H9 (cell line): ENCODE results near the gene AK9. TPM values are rescaled to one million over a fixed set of nuclear protein-coding genes. Genes with fewer than 3 reads are reported as not detected.

ENCODE experiments used
- DNase-seq: peaks from one replicate; pipeline ENCODE4 v3.0.0-alpha.2; 2017
- H2AFZ ChIP-seq: one replicate; pipeline ENCODE4 v1.6.1; 2013; ENCODE audit warnings: mild to moderate bottlenecking, low read length, control low read depth, moderate library complexity
- H2AK5ac ChIP-seq: 2 replicates; pipeline ENCODE4 v1.6.1; 2013; ENCODE audit warnings: low read length, control low read depth, mixed read lengths; ENCODE audit not compliant: insufficient read length
- H2BK120ac ChIP-seq: one replicate; pipeline ENCODE4 v1.6.1; 2013; ENCODE audit warnings: low read depth, mild to moderate bottlenecking, low read length, control low read depth, inconsistent platforms; ENCODE audit not compliant: poor library complexity, severe bottlenecking
- H2BK12ac ChIP-seq: 2 replicates; pipeline ENCODE4 v1.6.1; 2013; ENCODE audit warnings: low read length, control low read depth, mixed read lengths, low read depth; ENCODE audit not compliant: insufficient read length
- H2BK15ac ChIP-seq: 2 replicates; pipeline ENCODE4 v1.6.1; 2013; ENCODE audit warnings: low read depth, low read length, control low read depth
- H2BK20ac ChIP-seq: one replicate; pipeline ENCODE4 v1.6.1; 2013; ENCODE audit warnings: low read depth, mild to moderate bottlenecking, low read length, control low read depth, inconsistent platforms; ENCODE audit not compliant: poor library complexity, severe bottlenecking
- H2BK5ac ChIP-seq: 2 replicates; pipeline ENCODE4 v1.6.1; 2013; ENCODE audit warnings: low read length, control low read depth, mixed read lengths; ENCODE audit not compliant: insufficient read length
- H3K14ac ChIP-seq: 2 replicates; pipeline ENCODE4 v1.6.1; 2013; ENCODE audit warnings: low read length, control low read depth; ENCODE audit not compliant: insufficient read depth
- H3K18ac ChIP-seq: 2 replicates; pipeline ENCODE4 v1.6.1; 2013; ENCODE audit warnings: low read depth, mild to moderate bottlenecking, mixed read lengths, low read length, control low read depth; ENCODE audit not compliant: insufficient read length
- H3K23ac ChIP-seq: 2 replicates; pipeline ENCODE4 v1.6.1; 2013; ENCODE audit warnings: low read length, control low read depth, mixed read lengths, low read depth; ENCODE audit not compliant: insufficient read length
- H3K23me2 ChIP-seq: 2 replicates; pipeline ENCODE4 v1.6.1; 2013; ENCODE audit warnings: low read depth, mild to moderate bottlenecking, mixed read lengths, low read length, control low read depth; ENCODE audit not compliant: insufficient read length, poor library complexity, severe bottlenecking
- H3K27ac ChIP-seq: 2 replicates; pipeline ENCODE4 v1.5.1; 2013; ENCODE audit warnings: low read length, control low read depth, mixed read lengths, low read depth; ENCODE audit not compliant: insufficient read length
- H3K27me3 ChIP-seq: 2 replicates; pipeline ENCODE4 v1.6.1; 2013; ENCODE audit warnings: low read length, control low read depth, inconsistent platforms; ENCODE audit not compliant: insufficient read depth
- H3K4ac ChIP-seq: 2 replicates; pipeline ENCODE4 v1.6.1; 2013; ENCODE audit warnings: low read depth, mild to moderate bottlenecking, control low read depth, inconsistent platforms, low read length, moderate library complexity
- H3K4me1 ChIP-seq: 2 replicates; pipeline ENCODE4 v1.6.1; 2013; ENCODE audit warnings: low read length, control low read depth, inconsistent platforms; ENCODE audit not compliant: insufficient read depth
- H3K4me2 ChIP-seq: 2 replicates; pipeline ENCODE4 v1.6.1; 2013; ENCODE audit warnings: low read length, control low read depth, mixed read lengths; ENCODE audit not compliant: insufficient read length, insufficient read depth
- H3K56ac ChIP-seq: 2 replicates; pipeline ENCODE4 v1.6.1; 2013; ENCODE audit warnings: low read depth, mild to moderate bottlenecking, mixed read lengths, low read length, control low read depth; ENCODE audit not compliant: insufficient read length
- H3K79me1 ChIP-seq: 2 replicates; pipeline ENCODE4 v1.6.1; 2013; ENCODE audit warnings: low read depth, mild to moderate bottlenecking, moderate library complexity, low read length, control low read depth, inconsistent platforms; ENCODE audit not compliant: insufficient read depth, poor library complexity, severe bottlenecking
- H3K79me2 ChIP-seq: 2 replicates; pipeline ENCODE4 v1.6.1; 2013; ENCODE audit warnings: low read length, control low read depth, inconsistent platforms; ENCODE audit not compliant: insufficient read depth
- H3K9ac ChIP-seq: 2 replicates; pipeline ENCODE4 v1.6.1; 2013; ENCODE audit warnings: low read length, control low read depth, mixed read lengths; ENCODE audit not compliant: insufficient read length; ENCODE audit errors: extremely low read depth
- H3K9me3 ChIP-seq: one replicate; pipeline ENCODE4 v1.6.1; 2013; ENCODE audit warnings: low read depth, low read length, inconsistent platforms; ENCODE audit not compliant: control insufficient read depth
- H3T11ph ChIP-seq: one replicate; pipeline ENCODE4 v1.6.1; 2013; ENCODE audit warnings: mild to moderate bottlenecking, low read length, control low read depth, inconsistent platforms
- H4K20me1 ChIP-seq: one replicate; pipeline ENCODE4 v1.6.1; 2013; ENCODE audit not compliant: control insufficient read depth, insufficient read length, insufficient read depth
- H4K5ac ChIP-seq: 2 replicates; pipeline ENCODE4 v1.6.1; 2013; ENCODE audit warnings: low read depth, mild to moderate bottlenecking, mixed read lengths, low read length, control low read depth; ENCODE audit not compliant: insufficient read length
- H4K8ac ChIP-seq: replicated peaks from 2 replicates; pipeline ENCODE4 v1.6.1; 2013; ENCODE audit warnings: low read length, control low read depth, mixed read lengths, low read depth; ENCODE audit not compliant: insufficient read length
- H4K91ac ChIP-seq: 2 replicates; pipeline ENCODE4 v1.6.1; 2013; ENCODE audit warnings: low read depth, mild to moderate bottlenecking, moderate library complexity, mixed read lengths, low read length, control low read depth; ENCODE audit not compliant: insufficient read length
- H3K27ac Mint-ChIP-seq, 3 experiments: 2 replicates in 2 of 3; 3 replicates in 1 of 3; pipeline ENCODE4 v1.8.0; 2020 to 2021; ENCODE audit warnings: mixed read lengths in 3 of 3, mild to moderate bottlenecking in 1 of 3, moderate library complexity in 1 of 3
- H3K27me3 Mint-ChIP-seq: 2 replicates; pipeline ENCODE4 v1.8.0; 2021; ENCODE audit warnings: low read depth, mild to moderate bottlenecking, moderate library complexity, mixed read lengths
- H3K36me3 Mint-ChIP-seq, 3 experiments: 2 replicates in 2 of 3; 3 replicates in 1 of 3; pipeline ENCODE4 v1.8.0; 2020 to 2021; ENCODE audit warnings: low read depth in 3 of 3, mixed read lengths in 3 of 3; ENCODE audit not compliant: insufficient read depth in 1 of 3
- H3K4me1 Mint-ChIP-seq, 2 experiments: 2 replicates each; pipeline ENCODE4 v1.8.0; 2020; ENCODE audit warnings: mixed read lengths in 2 of 2
- H3K4me3 Mint-ChIP-seq, 2 experiments: 2 replicates in 1 of 2; 3 replicates in 1 of 2; pipeline ENCODE4 v1.8.0; 2020 to 2021; ENCODE audit warnings: mild to moderate bottlenecking in 2 of 2, mixed read lengths in 2 of 2, moderate library complexity in 1 of 2
- H3K9me3 Mint-ChIP-seq, 2 experiments: 2 replicates in 1 of 2; 3 replicates in 1 of 2; pipeline ENCODE4 v1.8.0; 2020; ENCODE audit warnings: mild to moderate bottlenecking in 2 of 2, mixed read lengths in 2 of 2, moderate library complexity in 1 of 2
- WGBS: extraction: QIAGEN DNeasy Blood & Tissue Kit; methylation state at CpG from one replicate; pipeline ENCODE4 v1.1.7; 2013; ENCODE audit warnings: missing lambda C conversion rate, low lambda C conversion rate, mixed read lengths; ENCODE audit not compliant: insufficient read length; ENCODE audit errors: extremely low coverage; 5-methylcytosine and 5-hydroxymethylcytosine counted together
- total RNA-seq: library from RNA; stranded (reverse); gene quantifications from 2 replicates; pipeline ENCODE4 v1.2.1, GENCODE V29; 2021
- TF ChIP-seq, protein P1 (sequence below): fragments of 200-600 bp; sonication (generic); conservative IDR thresholded peaks from 3 replicates; pipeline ENCODE4 v1.8.0; 2021; ENCODE audit warnings: antibody characterized with exemption, mild to moderate bottlenecking

Gene AK9
- total RNA-seq, 1 experiment from 2014 or later, result 2.3 TPM

DNA sequence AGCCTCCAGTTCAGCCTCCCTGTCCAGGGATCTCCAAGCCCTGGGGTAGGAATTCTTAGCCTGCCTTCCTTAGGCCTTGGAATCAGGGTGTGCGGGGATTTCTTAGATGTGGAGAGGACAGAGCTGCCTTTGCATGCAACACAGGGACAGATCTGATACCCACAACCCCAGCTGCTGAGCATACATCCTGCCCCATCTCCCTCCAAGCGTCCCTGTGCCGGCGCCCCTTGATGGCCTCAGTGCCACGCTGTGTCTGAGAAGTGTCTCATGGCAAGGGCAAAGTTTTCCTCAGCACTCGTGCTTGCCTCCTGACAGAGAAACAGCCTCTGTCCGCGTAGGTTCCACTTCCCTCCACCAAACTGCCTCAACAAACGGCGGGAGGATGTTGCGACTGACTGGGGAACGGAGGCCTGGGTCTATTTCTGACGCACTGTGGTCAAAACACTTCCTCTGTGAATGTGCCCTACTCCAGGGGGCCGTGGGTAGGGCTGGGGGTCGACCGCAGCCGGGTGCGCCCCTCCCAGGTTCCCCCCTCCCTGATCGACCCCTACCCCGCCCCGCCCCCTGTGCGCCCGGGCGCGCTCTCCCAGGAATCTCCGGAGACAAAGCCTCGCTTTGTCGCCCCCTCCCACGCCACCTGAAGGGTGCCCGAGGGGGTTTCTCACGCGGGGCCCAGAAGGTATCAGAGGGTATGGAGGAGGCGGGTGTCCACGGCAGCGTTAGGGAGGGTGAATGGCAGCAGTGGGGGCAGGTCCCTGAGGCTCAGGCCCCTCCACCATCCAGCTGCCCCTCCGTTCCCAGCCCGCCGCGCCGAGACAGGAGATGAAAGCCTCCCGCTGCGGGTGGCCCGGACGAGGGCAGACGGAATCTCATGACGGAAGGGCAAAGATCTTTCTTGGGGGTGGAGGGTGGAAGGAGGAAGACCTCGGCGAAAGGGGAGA, 236.2 kb downstream of the AK9 start:
- Histone ChIP-seq H2AFZ (no peak overlapping the region), H3K4me1 (peaks cover 12% of the 10 kb centered on the region; the same call in 1 of the 2 replicates), H3K56ac (no peak overlapping the region), H4K8ac (no peak overlapping the region), H3K27me3 (no peaks in the 10 kb centered on the region), H4K20me1 (no peaks in the 10 kb centered on the region), H3K23me2 (peaks cover 10% of the 10 kb centered on the region), H3K23ac (no peak overlapping the region), H4K91ac (no peak overlapping the region), H2AK5ac (no peak overlapping the region), H3K79me2 (no peaks in the 10 kb centered on the region), H3K18ac (no peak overlapping the region), H2BK12ac (no peak overlapping the region), H3K9ac (peak overlapping the region; percentile 26), H4K5ac (no peak overlapping the region), H3K14ac (no peak overlapping the region; the same call in 1 of the 2 replicates), H2BK120ac (no peak overlapping the region), H2BK20ac (no peak overlapping the region), H3K4me2 (peak overlapping the region; percentile 90), H2BK5ac (no peak overlapping the region), H3T11ph (no peak overlapping the region), H3K79me1 (peaks cover 3% of the 10 kb centered on the region), H3K4ac (no peak overlapping the region), H3K27ac (no peak overlapping the region), H3K9me3 (no peaks in the 10 kb centered on the region), H2BK15ac (no peak overlapping the region)
- Mint-ChIP-seq H3K36me3 (peaks cover 10 to 37% (median 32%) of the 10 kb centered on the region in 3 experiments), H3K4me1 (peaks cover 41 to 43% of the 10 kb centered on the region in 2 experiments), H3K9me3 (no peaks in the 10 kb centered on the region), H3K4me3 (peak overlapping the region; percentile 92 to 97), H3K27me3 (no peaks in the 10 kb centered on the region), H3K27ac (peak overlapping the region; percentile 34 to 90 (median 43); a peak in 4 of 7 replicates)
- TF ChIP-seq, protein P1, sequence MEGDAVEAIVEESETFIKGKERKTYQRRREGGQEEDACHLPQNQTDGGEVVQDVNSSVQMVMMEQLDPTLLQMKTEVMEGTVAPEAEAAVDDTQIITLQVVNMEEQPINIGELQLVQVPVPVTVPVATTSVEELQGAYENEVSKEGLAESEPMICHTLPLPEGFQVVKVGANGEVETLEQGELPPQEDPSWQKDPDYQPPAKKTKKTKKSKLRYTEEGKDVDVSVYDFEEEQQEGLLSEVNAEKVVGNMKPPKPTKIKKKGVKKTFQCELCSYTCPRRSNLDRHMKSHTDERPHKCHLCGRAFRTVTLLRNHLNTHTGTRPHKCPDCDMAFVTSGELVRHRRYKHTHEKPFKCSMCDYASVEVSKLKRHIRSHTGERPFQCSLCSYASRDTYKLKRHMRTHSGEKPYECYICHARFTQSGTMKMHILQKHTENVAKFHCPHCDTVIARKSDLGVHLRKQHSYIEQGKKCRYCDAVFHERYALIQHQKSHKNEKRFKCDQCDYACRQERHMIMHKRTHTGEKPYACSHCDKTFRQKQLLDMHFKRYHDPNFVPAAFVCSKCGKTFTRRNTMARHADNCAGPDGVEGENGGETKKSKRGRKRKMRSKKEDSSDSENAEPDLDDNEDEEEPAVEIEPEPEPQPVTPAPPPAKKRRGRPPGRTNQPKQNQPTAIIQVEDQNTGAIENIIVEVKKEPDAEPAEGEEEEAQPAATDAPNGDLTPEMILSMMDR, result no peak
- DNase-seq, result no peak
- no CpG with 5 or more reads among the region's 48 CpGs for WGBS
